HCT116 (cell line): Measurements from ENCODE around the gene BMPER. TPM values are rescaled to one million over a fixed set of nuclear protein-coding genes. Genes with fewer than 3 reads are reported as not detected.

Experiments used
- ATAC-seq: fragments of 200-7000 bp; cut with Tn5 transposase; 2 replicates; pipeline ENCODE4 v1.9.1; 2020; ENCODE audit warnings: mild to moderate bottlenecking, moderate library complexity
- BruUV-seq: library from RNA; stranded (reverse); fragments of 400-500 nt; replicated peaks from 2 replicates; lab custom pipeline; 2021; lab: Mats Ljungman, UMichigan
- CTCF ChIA-PET: fragments of 300-600 bp; sonication (Branson Sonifier 250); formaldehyde crosslinking; loops from one replicate; lab custom pipeline; 2021; ENCODE audit warnings: antibody characterized with exemption; lab: Charles Lee
- POLR2A ChIA-PET: fragments of 300-600, 350-600 bp; sonication (Branson Sonifier 250); formaldehyde crosslinking; loops from one replicate; lab custom pipeline; 2021; ENCODE audit warnings: antibody characterized with exemption; lab: Charles Lee
- RAD21 ChIA-PET, 2 experiments: fragments of 300-600 bp; sonication (Branson Sonifier 250); formaldehyde crosslinking; loops; one replicate each; lab custom pipeline; 2023; ENCODE audit warnings: low total read pairs in 2 of 2; ENCODE audit not compliant: uncharacterized antibody in 2 of 2, unreplicated experiment in 2 of 2, low non-redundant PET in 1 of 2; lab: Charles Lee
- DNase-seq: peaks from one replicate; pipeline ENCODE4 v3.0.0-alpha.2; 2010; ENCODE audit warnings: low read depth, low spot score
- H2AFZ ChIP-seq: fragments of 200-600 bp; shearing (Covaris generic), sonication (generic); 2 replicates; pipeline ENCODE4 v1.6.1; 2017; ENCODE audit warnings: low read depth, mixed run types, mixed read lengths, antibody characterized with exemption, low read length; ENCODE audit not compliant: poor library complexity, severe bottlenecking
- H3K27ac ChIP-seq: 2 replicates; pipeline ENCODE4 v1.5.1; 2012; ENCODE audit warnings: low read depth, low read length
- H3K27me3 ChIP-seq: fragments of 200-600 bp; sonication (generic); 2 replicates; pipeline ENCODE4 v1.6.1; 2016; ENCODE audit warnings: mixed run types, low read length, mixed read lengths; ENCODE audit not compliant: insufficient read depth
- H3K36me3 ChIP-seq, 2 experiments: fragments of 200-500 bp in 1 of 2; fragments of 200-600 bp in 1 of 2; sonication (Bioruptor generic) in 1 of 2; sonication (generic) in 1 of 2; 2 replicates each; pipeline versions ENCODE4 v1.5.1 to v1.6.1; 2014 to 2016; ENCODE audit warnings: low read length in 2 of 2, inconsistent platforms in 1 of 2, mixed read lengths in 1 of 2, mixed run types in 1 of 2; ENCODE audit not compliant: insufficient read depth in 2 of 2, control insufficient read depth in 1 of 2
- H3K4me1 ChIP-seq, 2 experiments: fragments of 200-600 bp in 1 of 2; sonication (generic) in 1 of 2; 2 replicates each; pipeline versions ENCODE4 v1.5.1 to v1.6.1; 2012 to 2017; ENCODE audit warnings: low read length in 2 of 2, inconsistent platforms in 1 of 2, mild to moderate bottlenecking in 1 of 2, mixed read lengths in 1 of 2, mixed run types in 1 of 2, moderate library complexity in 1 of 2; ENCODE audit not compliant: insufficient read depth in 2 of 2, control insufficient read depth in 1 of 2
- H3K4me2 ChIP-seq: fragments of 200-600 bp; sonication (generic); 2 replicates; pipeline ENCODE4 v1.6.1; 2017; ENCODE audit warnings: mixed run types, low read length, mixed read lengths
- H3K4me3 ChIP-seq, 2 experiments: fragments of 200-600 bp in 1 of 2; sonication (generic) in 1 of 2; replicated peaks in 1 of 2; 2 replicates each; pipeline ENCODE4 v1.5.1; 2011 to 2016; ENCODE audit warnings: low read length in 2 of 2, control low read depth in 1 of 2, low read depth in 1 of 2, mild to moderate bottlenecking in 1 of 2, mixed read lengths in 1 of 2, mixed run types in 1 of 2
- H3K79me2 ChIP-seq: fragments of 200-600 bp; sonication (generic); 2 replicates; pipeline ENCODE4 v1.6.1; 2017; ENCODE audit warnings: mild to moderate bottlenecking, mixed run types, low read length, moderate library complexity, mixed read lengths; ENCODE audit not compliant: insufficient read depth
- H3K9ac ChIP-seq: fragments of 200-600 bp; sonication (generic); 2 replicates; pipeline ENCODE4 v1.6.1; 2016; ENCODE audit warnings: low read length, mixed read lengths
- H3K9me2 ChIP-seq: fragments of 200-600 bp; sonication (generic), shearing (Covaris generic); 2 replicates; pipeline ENCODE4 v1.6.1; 2017; ENCODE audit warnings: mixed run types, mild to moderate bottlenecking, moderate library complexity; ENCODE audit not compliant: insufficient read depth
- H3K9me3 ChIP-seq, 2 experiments: fragments of 200-500 bp in 1 of 2; fragments of 200-600 bp in 1 of 2; sonication (Bioruptor generic) in 1 of 2; sonication (generic) in 1 of 2; 2 replicates each; pipeline ENCODE4 v1.6.1; 2014 to 2017; ENCODE audit warnings: low read length in 2 of 2, mixed read lengths in 2 of 2, inconsistent platforms in 1 of 2, low read depth in 1 of 2, mild to moderate bottlenecking in 1 of 2, mixed run types in 1 of 2, moderate library complexity in 1 of 2; ENCODE audit not compliant: control insufficient read depth in 1 of 2, insufficient read depth in 1 of 2
- H4K20me1 ChIP-seq: fragments of 200-600 bp; sonication (generic), shearing (Covaris generic); 2 replicates; pipeline ENCODE4 v1.6.1; 2017; ENCODE audit warnings: mixed run types, mild to moderate bottlenecking, moderate library complexity; ENCODE audit not compliant: insufficient read depth
- CBX3 ChIP-seq: IDR thresholded peaks from 2 replicates; pipeline ENCODE4 v1.6.1; 2012; ENCODE audit warnings: low read depth
- EGR1 ChIP-seq: IDR thresholded peaks from 2 replicates; pipeline ENCODE4 v1.6.1; 2012; ENCODE audit warnings: low read depth
- ELF1 ChIP-seq: IDR thresholded peaks from 2 replicates; pipeline ENCODE4 v1.6.1; 2012; ENCODE audit warnings: low read depth, borderline replicate concordance
- POLR2A ChIP-seq: IDR thresholded peaks from 2 replicates; pipeline ENCODE4 v1.7.0; 2011; ENCODE audit warnings: borderline replicate concordance; ENCODE audit not compliant: insufficient read depth, insufficient read length; ENCODE audit errors: extremely low read depth
- POLR2AphosphoS5 ChIP-seq: IDR thresholded peaks from 2 replicates; pipeline ENCODE4 v1.6.1; 2011; ENCODE audit warnings: mild to moderate bottlenecking, low read depth, low read length, moderate library complexity
- RAD21 ChIP-seq: IDR thresholded peaks from 2 replicates; pipeline ENCODE4 v1.6.1; 2012; ENCODE audit warnings: low read depth, mild to moderate bottlenecking
- SRF ChIP-seq: IDR thresholded peaks from 2 replicates; pipeline ENCODE4 v1.6.1; 2012; ENCODE audit warnings: low read depth
- intact Hi-C: fragments of 100-400 bp; cut with micrococcal nuclease; formaldehyde crosslinking; loops from 2 replicates; pipeline ENCODE4 v1.10.0; 2022
- total RNA-seq: library from RNA; stranded (reverse); gene quantifications from one replicate; pipeline ENCODE4 v1.2.1, GENCODE V29; 2021; ENCODE audit not compliant: unreplicated experiment

BMPER gene
- total RNA-seq, 1 experiment from 2014 or later: not detected

GRCh38 chr7:34022626-34023025 is 117.3 kb downstream of the BMPER start:
- no peaks in the 10 kb centered on the region for H3K27me3 ChIP-seq
- no peaks in the 10 kb centered on the region for H3K36me3 ChIP-seq
- H2AFZ ChIP-seq: no peak overlapping the region
- H4K20me1 ChIP-seq: no peaks in the 10 kb centered on the region
- POLR2A ChIA-PET: no interaction called here
- H3K9ac ChIP-seq: no peak overlapping the region
- CTCF ChIA-PET: no interaction called here
- H3K9me3 ChIP-seq: no peaks in the 10 kb centered on the region
- no TSS peak for BruUV-seq
- no peak overlapping the region for H3K27ac ChIP-seq
- DNase-seq (no peak), ATAC-seq (no peak)
- no peaks in the 10 kb centered on the region for H3K4me1 ChIP-seq
- RAD21 ChIA-PET: no interaction called here
- TF ChIP-seq ELF1 (no peak), EGR1 (no peak), CBX3 (no peak), SRF (no peak), RAD21 (no peak)
- no peak overlapping the region for H3K4me2 ChIP-seq
- no peak overlapping the region for H3K4me3 ChIP-seq
- no peaks in the 10 kb centered on the region for H3K79me2 ChIP-seq
- intact Hi-C loops: no loop called here
- no peaks in the 10 kb centered on the region for H3K9me2 ChIP-seq

- BruUV-seq: no TSS peak
- H3K4me1 ChIP-seq: no peaks in the 10 kb centered on the region
- TF ChIP-seq POLR2A (no peak), POLR2AphosphoS5 (no peak)
- TF ChIP-seq, all 23 proteins: peak for 0
- no peak overlapping the region for H3K4me3 ChIP-seq
- H2AFZ ChIP-seq: no peak overlapping the region
- RAD21 ChIA-PET: no interaction called here
- no peak overlapping the region for H3K27ac ChIP-seq
- DNase-seq: no peak
- no peaks in the 10 kb centered on the region for H3K9me3 ChIP-seq
- H3K9me2 ChIP-seq: no peaks in the 10 kb centered on the region
- CTCF ChIA-PET: no interaction called here
- no peaks in the 10 kb centered on the region for H3K27me3 ChIP-seq
- intact Hi-C loops: no loop called here
- ATAC-seq: no peak
- no peaks in the 10 kb centered on the region for H4K20me1 ChIP-seq
- H3K79me2 ChIP-seq: no peaks in the 10 kb centered on the region
- no peak overlapping the region for H3K9ac ChIP-seq
- POLR2A ChIA-PET: no interaction called here
- H3K4me2 ChIP-seq: no peak overlapping the region
- H3K36me3 ChIP-seq: no peaks in the 10 kb centered on the region
Measured at GRCh38 chr7:34025600-34025999, 120.3 kb downstream of the BMPER start.
